A673 (cell line): ENCODE measurements around the gene DPYD.

ENCODE experiments used
- CTCF ChIP-seq: fragments of 300-800, 200-600 bp; sonication (generic); conservative IDR thresholded peaks from 2 replicates; pipeline ENCODE4 v1.5.1; 2017; ENCODE audit warnings: low read depth, mild to moderate bottlenecking, antibody characterized with exemption, low read length, moderate library complexity, mixed read lengths
- EZH2 ChIP-seq: fragments of 200-600 bp; sonication (generic); IDR thresholded peaks from 2 replicates; pipeline ENCODE4 v1.6.1; 2017; ENCODE audit warnings: borderline replicate concordance, low read depth, mild to moderate bottlenecking, mixed read lengths, antibody characterized with exemption, low read length; ENCODE audit not compliant: poor library complexity, severe bottlenecking

- no peak for TF ChIP-seq CTCF
- TF ChIP-seq EZH2: no peak
Observed at GRCh38 chr1:97506368-97506767, 414.5 kb downstream of the DPYD start.
